Measurements from ENCODE around the gene NAALADL2. TPM values are rescaled to one million over a fixed set of nuclear protein-coding genes. Genes with fewer than 3 reads are reported as not detected.
"Not testable (repeated sequence)": the region's sequence is repeated elsewhere in the genome, so short reads cannot be mapped to it uniquely, and the experiment has no call there.

The NAALADL2 gene
- total RNA-seq, 1 donor: 23.5 TPM

DNA sequence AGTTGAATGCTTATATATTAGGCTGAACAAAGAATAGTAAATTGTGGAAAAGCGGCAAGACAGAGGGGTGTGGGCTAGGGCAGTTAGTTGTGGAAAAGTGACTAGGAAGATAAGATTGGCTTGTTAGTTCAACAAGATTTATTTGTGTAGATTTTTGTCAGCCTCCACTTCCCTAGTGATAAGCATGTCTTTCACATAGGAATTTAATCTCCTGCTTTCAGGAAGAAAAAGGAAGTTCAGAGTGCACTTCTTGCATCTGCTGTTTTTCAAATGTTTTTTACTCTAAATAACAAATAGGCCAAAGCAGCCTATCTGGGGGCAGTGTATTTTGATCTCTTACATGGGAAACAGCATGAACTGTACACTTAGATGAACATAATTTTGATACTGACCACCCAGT, 919.9 kb downstream of the NAALADL2 start:
- Histone ChIP-seq H3K4me2 (ENCODE audit: insufficient read depth, low read length) (no peak overlapping the region), H3K79me2 (ENCODE audit: insufficient read depth, low read length) (no peaks in the 10 kb centered on the region), H3K4me1 (ENCODE audit: insufficient read depth, low read length) (no peaks in the 10 kb centered on the region), H3K4me3 (ENCODE audit: insufficient read depth, low read length) (no peak overlapping the region), H2AFZ (ENCODE audit: low read length) (no peak overlapping the region), H4K20me1 (ENCODE audit: insufficient read depth, low read length) (no peaks in the 10 kb centered on the region), H3K36me3 (ENCODE audit: insufficient read depth, low read length) (no peaks in the 10 kb centered on the region), H3K27ac (ENCODE audit: low read depth, low read length) (no peak overlapping the region), H3K9me3 (ENCODE audit: low read depth, low read length) (no peaks in the 10 kb centered on the region), H3K27me3 (ENCODE audit: insufficient read depth, low read length) (no peaks in the 10 kb centered on the region)
- TF ChIP-seq, protein P1, sequence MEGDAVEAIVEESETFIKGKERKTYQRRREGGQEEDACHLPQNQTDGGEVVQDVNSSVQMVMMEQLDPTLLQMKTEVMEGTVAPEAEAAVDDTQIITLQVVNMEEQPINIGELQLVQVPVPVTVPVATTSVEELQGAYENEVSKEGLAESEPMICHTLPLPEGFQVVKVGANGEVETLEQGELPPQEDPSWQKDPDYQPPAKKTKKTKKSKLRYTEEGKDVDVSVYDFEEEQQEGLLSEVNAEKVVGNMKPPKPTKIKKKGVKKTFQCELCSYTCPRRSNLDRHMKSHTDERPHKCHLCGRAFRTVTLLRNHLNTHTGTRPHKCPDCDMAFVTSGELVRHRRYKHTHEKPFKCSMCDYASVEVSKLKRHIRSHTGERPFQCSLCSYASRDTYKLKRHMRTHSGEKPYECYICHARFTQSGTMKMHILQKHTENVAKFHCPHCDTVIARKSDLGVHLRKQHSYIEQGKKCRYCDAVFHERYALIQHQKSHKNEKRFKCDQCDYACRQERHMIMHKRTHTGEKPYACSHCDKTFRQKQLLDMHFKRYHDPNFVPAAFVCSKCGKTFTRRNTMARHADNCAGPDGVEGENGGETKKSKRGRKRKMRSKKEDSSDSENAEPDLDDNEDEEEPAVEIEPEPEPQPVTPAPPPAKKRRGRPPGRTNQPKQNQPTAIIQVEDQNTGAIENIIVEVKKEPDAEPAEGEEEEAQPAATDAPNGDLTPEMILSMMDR (IDR thresholded peaks at IDR 0.05; ENCODE audit: extremely low read depth, low read depth, low read length): no peak
- no peak for DNase-seq (ENCODE audit: insufficient read length, low spot score, missing footprints)

DNA sequence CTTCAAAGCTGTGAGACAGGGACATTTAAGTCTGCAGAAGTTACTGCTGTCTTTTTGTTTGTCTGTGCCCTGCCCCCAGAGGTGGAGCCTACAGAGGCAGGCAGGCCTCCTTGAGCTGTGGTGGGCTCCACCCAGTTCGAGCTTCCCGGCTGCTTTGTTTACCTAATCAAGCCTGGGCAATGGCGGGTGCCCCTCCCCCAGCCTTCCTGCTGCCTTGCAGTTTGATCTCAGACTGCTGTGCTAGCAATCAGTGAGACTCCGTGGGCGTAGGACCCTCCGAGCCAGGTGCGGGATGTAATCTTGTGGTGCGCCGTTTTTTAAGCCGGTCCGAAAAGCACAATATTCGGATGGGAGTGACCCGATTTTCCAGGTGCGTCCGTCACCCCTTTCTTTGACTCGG, 928.0 kb downstream of the NAALADL2 start:
- H3K36me3 ChIP-seq (ENCODE audit: insufficient read depth, low read length); H4K20me1 ChIP-seq (ENCODE audit: insufficient read depth, low read length); H3K4me1 ChIP-seq (ENCODE audit: insufficient read depth, low read length); DNase-seq (ENCODE audit: insufficient read length, low spot score, missing footprints); H3K9me3 ChIP-seq (ENCODE audit: low read depth, low read length); H3K27ac ChIP-seq (ENCODE audit: low read depth, low read length); H3K4me2 ChIP-seq (ENCODE audit: insufficient read depth, low read length); H3K79me2 ChIP-seq (ENCODE audit: insufficient read depth, low read length); H3K27me3 ChIP-seq (ENCODE audit: insufficient read depth, low read length); H2AFZ ChIP-seq (ENCODE audit: low read length); H3K4me3 ChIP-seq (ENCODE audit: insufficient read depth, low read length): not testable (repeated sequence)

- TF ChIP-seq, protein P1 (IDR thresholded peaks at IDR 0.05; ENCODE audit: extremely low read depth, low read depth, low read length): no peak
- Histone ChIP-seq H3K4me2 (ENCODE audit: insufficient read depth, low read length) (no peak overlapping the region), H3K79me2 (ENCODE audit: insufficient read depth, low read length) (no peaks in the 10 kb centered on the region), H3K4me1 (ENCODE audit: insufficient read depth, low read length) (no peaks in the 10 kb centered on the region), H3K4me3 (ENCODE audit: insufficient read depth, low read length) (no peak overlapping the region), H3K27ac (ENCODE audit: low read depth, low read length) (no peak overlapping the region), H4K20me1 (ENCODE audit: insufficient read depth, low read length) (no peaks in the 10 kb centered on the region), H3K36me3 (ENCODE audit: insufficient read depth, low read length) (no peaks in the 10 kb centered on the region), H3K27me3 (ENCODE audit: insufficient read depth, low read length) (no peaks in the 10 kb centered on the region), H2AFZ (ENCODE audit: low read length) (no peak overlapping the region), H3K9me3 (ENCODE audit: low read depth, low read length) (no peaks in the 10 kb centered on the region)
- DNase-seq (ENCODE audit: insufficient read length, low spot score, missing footprints): peak; percentile 56
Observed at GRCh38 chr3:175792245-175792644, 933.1 kb downstream of the NAALADL2 start.

DNA sequence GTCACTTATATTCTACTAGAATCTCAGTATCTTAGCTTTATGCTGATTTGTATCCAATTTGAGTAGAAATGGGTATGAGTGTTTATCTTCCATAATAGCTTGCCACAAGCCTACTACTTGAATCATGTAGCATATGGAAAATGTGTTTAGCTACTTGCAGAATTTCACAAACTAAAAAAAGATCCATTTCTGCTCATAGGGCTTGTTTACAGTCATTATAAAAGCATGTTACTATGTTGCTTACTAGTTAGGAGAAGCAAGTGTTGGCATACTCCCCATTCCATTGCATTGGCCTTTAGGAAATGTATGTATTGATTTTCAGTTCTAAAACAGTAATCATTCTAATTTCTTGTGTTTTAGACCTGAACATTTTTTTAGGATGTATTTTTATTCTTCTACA, 939.2 kb downstream of the NAALADL2 start:
- Histone ChIP-seq H2AFZ (ENCODE audit: low read length) (no peak overlapping the region), H3K27ac (ENCODE audit: low read depth, low read length) (no peak overlapping the region), H3K4me1 (ENCODE audit: insufficient read depth, low read length) (no peaks in the 10 kb centered on the region), H3K27me3 (ENCODE audit: insufficient read depth, low read length) (no peaks in the 10 kb centered on the region), H4K20me1 (ENCODE audit: insufficient read depth, low read length) (no peaks in the 10 kb centered on the region), H3K79me2 (ENCODE audit: insufficient read depth, low read length) (no peaks in the 10 kb centered on the region), H3K4me3 (ENCODE audit: insufficient read depth, low read length) (no peak overlapping the region), H3K9me3 (ENCODE audit: low read depth, low read length) (no peaks in the 10 kb centered on the region), H3K4me2 (ENCODE audit: insufficient read depth, low read length) (no peak overlapping the region), H3K36me3 (ENCODE audit: insufficient read depth, low read length) (no peaks in the 10 kb centered on the region)
- DNase-seq (ENCODE audit: insufficient read length, low spot score, missing footprints): no peak
- TF ChIP-seq, protein P1 (IDR thresholded peaks at IDR 0.05; ENCODE audit: extremely low read depth, low read depth, low read length): no peak

Data from osteoblast (primary cell).